HEK293 (cell line): ENCODE measurements around the gene HES7.

Experiments used
- CTCF ChIA-PET: fragments of 350-600 bp; formaldehyde crosslinking; extraction: SDS; loops from one replicate; lab custom pipeline; 2021; ENCODE audit warnings: antibody characterized with exemption; lab: Yijun Ruan, JAX
- POLR2A ChIA-PET: fragments of 300-600 bp; formaldehyde crosslinking; extraction: SDS; loops from one replicate; lab custom pipeline; 2020; ENCODE audit warnings: antibody characterized with exemption, inconsistent platforms; lab: Yijun Ruan, JAX
- H3K27ac ChIP-seq: fragments of 200-500 bp; sonication (Bioruptor generic); 2 replicates; pipeline ENCODE4 v1.5.1; 2014; ENCODE audit warnings: low read depth, low read length, control low read depth, inconsistent platforms; ENCODE audit errors: extremely low read depth
- H3K36me3 ChIP-seq, 2 experiments: fragments of 200-500 bp in 1 of 2; sonication (Bioruptor generic) in 1 of 2; 1 replicate in 1 of 2; 2 replicates in 1 of 2; pipeline ENCODE4 v1.5.1; 2014 to 2017; ENCODE audit warnings: inconsistent platforms in 2 of 2, low read length in 2 of 2; ENCODE audit not compliant: control insufficient read depth in 2 of 2, insufficient read depth in 1 of 2
- H3K4me1 ChIP-seq: fragments of 200-500 bp; sonication (Bioruptor generic); 2 replicates; pipeline ENCODE4 v1.5.1; 2014; ENCODE audit warnings: mild to moderate bottlenecking, low read length, inconsistent platforms; ENCODE audit not compliant: control insufficient read depth, insufficient read depth
- H3K4me3 ChIP-seq: 2 replicates; pipeline ENCODE4 v1.5.1; 2011; ENCODE audit warnings: low read depth, mild to moderate bottlenecking, control low read depth, low read length, moderate library complexity
- H3K9me3 ChIP-seq: fragments of 200-500 bp; sonication (Bioruptor generic); 2 replicates; pipeline ENCODE4 v1.5.1; 2014; ENCODE audit warnings: low read depth, low read length, inconsistent platforms; ENCODE audit not compliant: control insufficient read depth, insufficient read depth
- BCL6B ChIP-seq: fragments of 450-650 bp; formaldehyde crosslinking; IDR thresholded peaks from 2 replicates; pipeline ENCODE4 v1.5.1; 2017; ENCODE audit warnings: missing biosample characterization, missing genetic modification characterization
- CTCF ChIP-seq: fragments of 450-650 bp; formaldehyde crosslinking; IDR thresholded peaks from 2 replicates; pipeline ENCODE4 v1.5.1; 2016; ENCODE audit warnings: missing biosample characterization, missing genetic modification characterization
- GLI4 ChIP-seq: fragments of 450-650 bp; formaldehyde crosslinking; IDR thresholded peaks from 2 replicates; pipeline ENCODE4 v1.5.1; 2016; ENCODE audit warnings: missing biosample characterization, missing genetic modification characterization
- KLF16 ChIP-seq: fragments of 450-650 bp; formaldehyde crosslinking; IDR thresholded peaks from 2 replicates; pipeline ENCODE4 v1.5.1; 2017; ENCODE audit warnings: missing biosample characterization, missing genetic modification characterization
- KLF17 ChIP-seq: fragments of 450-650 bp; formaldehyde crosslinking; IDR thresholded peaks from 2 replicates; pipeline ENCODE4 v1.5.1; 2016; ENCODE audit warnings: missing biosample characterization, missing genetic modification characterization
- MEIS1 ChIP-seq: sonication (generic); formaldehyde crosslinking; IDR thresholded peaks from 2 replicates; pipeline ENCODE4 v1.8.1; 2022; ENCODE audit warnings: missing genetic modification reagents, mild to moderate bottlenecking, borderline replicate concordance
- MZF1 ChIP-seq: fragments of 450-650 bp; formaldehyde crosslinking; IDR thresholded peaks from 2 replicates; pipeline ENCODE4 v1.5.1; 2017; ENCODE audit warnings: missing biosample characterization, missing genetic modification characterization, borderline replicate concordance
- SCRT2 ChIP-seq: fragments of 450-650 bp; formaldehyde crosslinking; IDR thresholded peaks from 2 replicates; pipeline ENCODE4 v1.5.1; 2016; ENCODE audit warnings: missing biosample characterization, missing genetic modification characterization
- WT1 ChIP-seq: fragments of 450-650 bp; formaldehyde crosslinking; IDR thresholded peaks from 2 replicates; pipeline ENCODE4 v1.5.1; 2016; ENCODE audit warnings: missing biosample characterization, missing genetic modification characterization
- ZBTB10 ChIP-seq: fragments of 450-650 bp; formaldehyde crosslinking; IDR thresholded peaks from 2 replicates; pipeline ENCODE4 v1.5.1; 2016; ENCODE audit warnings: missing biosample characterization, missing genetic modification characterization
- ZBTB11 ChIP-seq: fragments of 450-650 bp; formaldehyde crosslinking; conservative IDR thresholded peaks from 2 replicates; pipeline ENCODE4 v1.5.1; 2016; ENCODE audit warnings: low read depth, missing biosample characterization, missing genetic modification characterization
- ZNF18 ChIP-seq: fragments of 450-650 bp; formaldehyde crosslinking; IDR thresholded peaks from 2 replicates; pipeline ENCODE4 v1.5.1; 2016; ENCODE audit warnings: missing biosample characterization, missing genetic modification characterization
- ZNF19 ChIP-seq: fragments of 450-650 bp; formaldehyde crosslinking; IDR thresholded peaks from 2 replicates; pipeline ENCODE4; 2016; ENCODE audit warnings: missing biosample characterization, missing genetic modification characterization, low read depth
- ZNF2 ChIP-seq: fragments of 450-650 bp; formaldehyde crosslinking; IDR thresholded peaks from 2 replicates; pipeline ENCODE4 v1.5.1; 2016; ENCODE audit warnings: missing biosample characterization, missing genetic modification characterization
- ZNF239 ChIP-seq: fragments of 450-650 bp; formaldehyde crosslinking; IDR thresholded peaks from 2 replicates; pipeline ENCODE4 v1.5.1; 2016; ENCODE audit warnings: missing biosample characterization, missing genetic modification characterization
- ZNF324 ChIP-seq: fragments of 450-650 bp; formaldehyde crosslinking; IDR thresholded peaks from 2 replicates; pipeline ENCODE4 v1.5.1; 2016; ENCODE audit warnings: missing biosample characterization, missing genetic modification characterization
- ZNF341 ChIP-seq: fragments of 450-650 bp; formaldehyde crosslinking; IDR thresholded peaks from 2 replicates; pipeline ENCODE4; 2016; ENCODE audit warnings: low read depth, missing biosample characterization, missing genetic modification characterization
- ZNF366 ChIP-seq: fragments of 450-650 bp; formaldehyde crosslinking; conservative IDR thresholded peaks from 2 replicates; pipeline ENCODE4 v1.5.1; 2016; ENCODE audit warnings: missing biosample characterization, missing genetic modification characterization
- ZNF404 ChIP-seq: fragments of 450-650 bp; formaldehyde crosslinking; IDR thresholded peaks from 2 replicates; pipeline ENCODE4 v1.5.1; 2017; ENCODE audit warnings: missing biosample characterization, missing genetic modification characterization
- ZNF530 ChIP-seq: fragments of 450-650 bp; formaldehyde crosslinking; IDR thresholded peaks from 2 replicates; pipeline ENCODE4 v1.5.1; 2016; ENCODE audit warnings: low read depth, missing biosample characterization, missing genetic modification characterization
- ZNF560 ChIP-seq: fragments of 450-650 bp; formaldehyde crosslinking; IDR thresholded peaks from 2 replicates; pipeline ENCODE4 v1.5.1; 2017; ENCODE audit warnings: missing biosample characterization, missing genetic modification characterization, borderline replicate concordance
- ZNF571 ChIP-seq: fragments of 450-650 bp; formaldehyde crosslinking; IDR thresholded peaks from 2 replicates; pipeline ENCODE4 v1.5.0; 2017; ENCODE audit warnings: missing biosample characterization, missing genetic modification characterization
- ZNF837 ChIP-seq: fragments of 450-650 bp; formaldehyde crosslinking; IDR thresholded peaks from 2 replicates; pipeline ENCODE4 v1.5.1; 2016; ENCODE audit warnings: missing biosample characterization, missing genetic modification characterization

Gene HES7

GRCh38 chr17:8104911-8105310 is 19.0 kb downstream of the HES7 start:
- H3K4me1 ChIP-seq = no peaks in the 10 kb centered on the region
- ChIA-PET POLR2A (interaction anchor here (1.1 to 1.6 kb wide), 2 partner anchors 10 to 14 kb away, joined by 3 to 6 read pairs; no protein-coding TSS in a partner anchor), CTCF (interaction anchor here (0.6 to 16.9 kb wide), 5 partner anchors 14 to 47 kb away, joined by 3 to 561 read pairs (median 8); partner anchors contain the start of gene ALOX12B)
- no peak overlapping the region for H3K4me3 ChIP-seq
- H3K27ac ChIP-seq = no peak overlapping the region
- no peaks in the 10 kb centered on the region for H3K9me3 ChIP-seq
- TF ChIP-seq KLF16 (tag by site-specific recombination) (no peak), ZNF837 (tag by site-specific recombination) (no peak), ZNF404 (tag by site-specific recombination) (no peak), ZNF324 (no peak), ZNF560 (no peak), ZBTB11 (tag by site-specific recombination) (no peak), ZBTB10 (tag by site-specific recombination) (no peak), SCRT2 (tag by site-specific recombination) (no peak)
- no peaks in the 10 kb centered on the region for H3K36me3 ChIP-seq

GRCh38 chr17:8103549-8103948 is 20.4 kb downstream of the HES7 start:
- H3K27ac ChIP-seq = no peak overlapping the region
- H3K4me3 ChIP-seq = no peak overlapping the region
- CTCF ChIA-PET = interaction anchor here (0.7 to 16.9 kb wide), 5 partner anchors 9 to 245 kb away, joined by 4 to 561 read pairs (median 7); partner anchors contain the start of gene ALOX12B
- H3K4me1 ChIP-seq = no peaks in the 10 kb centered on the region
- POLR2A ChIA-PET = interaction anchor here (1.1 kb wide), 1 partner anchor 24 kb away, joined by 3 read pairs; no protein-coding TSS in a partner anchor
- H3K9me3 ChIP-seq = no peaks in the 10 kb centered on the region
- no peaks in the 10 kb centered on the region for H3K36me3 ChIP-seq
- TF ChIP-seq ZNF366 = no peak
- TF ChIP-seq MZF1 (tag by site-specific recombination) = no peak
- no peak for TF ChIP-seq ZNF239 (tag by site-specific recombination)
- no peak for TF ChIP-seq ZNF2 (tag by site-specific recombination)
- TF ChIP-seq ZNF571 (tag by site-specific recombination) = no peak
- no peak for TF ChIP-seq KLF17
- TF ChIP-seq ZNF18 (tag by site-specific recombination) = no peak
- no peak for TF ChIP-seq CTCF
- TF ChIP-seq BCL6B (tag by site-specific recombination) = no peak
- no peak for TF ChIP-seq WT1 (tag by site-specific recombination)
- no peak for TF ChIP-seq ZNF530 (tag by site-specific recombination)
- no peak for TF ChIP-seq ZNF341 (tag by site-specific recombination)
- TF ChIP-seq ZNF19 (tag by site-specific recombination) = no peak
- no peak for TF ChIP-seq MEIS1 (CRISPR knock-in tag)
- TF ChIP-seq GLI4 (tag by site-specific recombination) = no peak
